H1 (cell line): Measurements from ENCODE around the gene CASP8AP2. TPM values are rescaled to one million over a fixed set of nuclear protein-coding genes. Genes with fewer than 3 reads are reported as not detected.

ENCODE experiments used
- ATF2 ChIP-seq: IDR thresholded peaks from 2 replicates; pipeline ENCODE4 v1.6.1; 2012; ENCODE audit warnings: low read length, inconsistent platforms
- BCL11A ChIP-seq, 2 experiments: IDR thresholded peaks; one replicate each; pipeline ENCODE4 v1.6.1; 2011; ENCODE audit warnings: low read depth in 2 of 2, low read length in 2 of 2, mild to moderate bottlenecking in 2 of 2
- CHD2 ChIP-seq: IDR thresholded peaks from 2 replicates; pipeline ENCODE4 v1.6.1; 2012; ENCODE audit warnings: low read length, improper control_type of control experiment
- CHD7 ChIP-seq: fragments of 300-600 bp; sonication (generic); IDR thresholded peaks from 2 replicates; pipeline ENCODE4 v1.7.1; 2012; ENCODE audit warnings: low read length, moderate library complexity, mild to moderate bottlenecking, inconsistent platforms; ENCODE audit not compliant: insufficient replicate concordance
- JUN ChIP-seq: IDR thresholded peaks from 2 replicates; pipeline ENCODE4 v1.6.1; 2011; ENCODE audit warnings: low read depth, mild to moderate bottlenecking, improper control_type of control experiment, low read length
- JUND ChIP-seq: IDR thresholded peaks from 2 replicates; pipeline ENCODE4 v1.6.1; 2011; ENCODE audit warnings: mild to moderate bottlenecking, improper control_type of control experiment, low read length
- KDM1A ChIP-seq: fragments of 200-600, 300-600 bp; sonication (generic); IDR thresholded peaks from 2 replicates; pipeline ENCODE4 v1.7.1; 2016; ENCODE audit warnings: mild to moderate bottlenecking, low read length, borderline replicate concordance
- POU5F1 ChIP-seq: IDR thresholded peaks from 2 replicates; pipeline ENCODE4 v1.6.1; 2011; ENCODE audit warnings: low read depth, mild to moderate bottlenecking, low read length, moderate library complexity
- SIRT6 ChIP-seq: IDR thresholded peaks from one replicate; pipeline ENCODE4 v1.7.1; 2012; ENCODE audit warnings: low read length, inconsistent platforms
- YY1 ChIP-seq: IDR thresholded peaks from 2 replicates; pipeline ENCODE4 v1.6.1; 2011; ENCODE audit warnings: low read depth, mild to moderate bottlenecking, low read length
- ZNF274 ChIP-seq: IDR thresholded peaks from 2 replicates; pipeline ENCODE4 v1.7.0; 2012; ENCODE audit warnings: low read length, borderline replicate concordance; ENCODE audit errors: extremely low read depth
- polyA plus RNA-seq, 7 experiments: library from polyadenylated mRNA; depleted of rRNA in 3 of 7; stranded (reverse) in 5 of 7; unstranded in 2 of 7; fragments of >200 nt in 5 of 7; fragments of 200-250 nt in 2 of 7; gene quantifications; 1 replicate in 5 of 7; 2 replicates in 1 of 7; 4 replicates in 1 of 7; pipeline versions ENCODE4 v1.2.1 to v1.2.3, GENCODE V29; 2011 to 2013; ENCODE audit warnings: missing spikeins in 2 of 7, mixed read lengths in 2 of 7
- total RNA-seq: library from RNA; stranded (reverse); fragmentation: NEBNext Ultra II Directional; extraction: Animal tissue kit (Norgen Biotek cat#: 25700); gene quantifications from 2 replicates; pipeline ENCODE4 v1.2.1, GENCODE V29; 2021

The CASP8AP2 gene
- total and polyA plus RNA-seq, 2 of the 8 experiments (the other 6 are each of a cell fraction or from before 2014, with no cell fraction given): 6.9 to 32.1 TPM

GRCh38 chr6:89917216-89917615, 87.5 kb downstream of the CASP8AP2 start (continued):
- TF ChIP-seq CHD7 (no peak), CHD2 (no peak), BCL11A (IDR thresholded peaks at IDR 0.05; ENCODE audit: low read depth in 2 of 2, low read length in 2 of 2) (no peak), ZNF274 (no peak), KDM1A (no peak), JUN (no peak), JUND (no peak), ATF2 (no peak), SIRT6 (no peak), YY1 (no peak), POU5F1 (no peak)
